ENCODE results near the gene STPG4. TPM values are rescaled to one million over a fixed set of nuclear protein-coding genes. Genes with fewer than 3 reads are reported as not detected.
"Not testable (repeated sequence)": the region's sequence is repeated elsewhere in the genome, so short reads cannot be mapped to it uniquely, and the experiment has no call there.

STPG4 gene
- total RNA-seq, 2 experiments from 2014 or later = 0.27 TPM; not detected in 1

GRCh38 chr2:47187069-47187468 is 32.0 kb upstream of the STPG4 start:
- Mint-ChIP-seq H3K27ac (no peak overlapping the region), H3K27me3 (ENCODE audit: low read depth) (peaks cover 5% of the 10 kb centered on the region), H3K4me1 (ENCODE audit: low read depth) (no peaks in the 10 kb centered on the region), H3K36me3 (ENCODE audit: low read depth) (no peaks in the 10 kb centered on the region), H3K9me3 (no peaks in the 10 kb centered on the region), H3K4me3 (no peak overlapping the region)
- DNase-seq = no peak
- intact Hi-C loops (cut with micrococcal nuclease) = no loop called here
- CTCF ChIA-PET = no interaction called here

DNA sequence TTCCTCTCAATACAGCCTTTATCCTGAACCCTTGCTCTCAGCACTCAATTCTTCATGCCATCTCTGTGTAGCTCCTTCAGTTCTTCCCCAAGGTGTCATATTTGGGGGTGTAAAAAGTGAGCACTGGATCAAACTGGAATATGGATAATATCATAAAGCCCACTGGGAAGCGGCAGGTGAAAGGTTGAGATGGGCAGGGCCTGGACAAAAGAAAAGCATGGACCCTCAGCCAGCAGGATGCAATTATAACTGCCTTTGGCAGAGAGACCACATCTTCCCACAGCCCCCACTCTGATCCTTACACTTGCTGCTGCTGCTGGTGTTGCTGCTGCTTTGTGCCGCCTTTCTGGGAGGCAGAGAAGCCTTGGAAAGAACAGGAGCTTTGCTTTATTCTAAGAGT is 31.2 kb upstream of the STPG4 start:
- H3K27me3 Mint-ChIP-seq (ENCODE audit: low read depth) = peaks cover 5% of the 10 kb centered on the region
- H3K4me1 Mint-ChIP-seq (ENCODE audit: low read depth) = peaks cover under 1% of the 10 kb centered on the region
- intact Hi-C loops (cut with micrococcal nuclease) = no loop called here
- H3K27ac Mint-ChIP-seq = no peak overlapping the region
- no peak overlapping the region for H3K4me3 Mint-ChIP-seq
- no peaks in the 10 kb centered on the region for H3K36me3 Mint-ChIP-seq (ENCODE audit: low read depth)
- DNase-seq = no peak
- no peaks in the 10 kb centered on the region for H3K9me3 Mint-ChIP-seq
- CTCF ChIA-PET = no interaction called here

DNA sequence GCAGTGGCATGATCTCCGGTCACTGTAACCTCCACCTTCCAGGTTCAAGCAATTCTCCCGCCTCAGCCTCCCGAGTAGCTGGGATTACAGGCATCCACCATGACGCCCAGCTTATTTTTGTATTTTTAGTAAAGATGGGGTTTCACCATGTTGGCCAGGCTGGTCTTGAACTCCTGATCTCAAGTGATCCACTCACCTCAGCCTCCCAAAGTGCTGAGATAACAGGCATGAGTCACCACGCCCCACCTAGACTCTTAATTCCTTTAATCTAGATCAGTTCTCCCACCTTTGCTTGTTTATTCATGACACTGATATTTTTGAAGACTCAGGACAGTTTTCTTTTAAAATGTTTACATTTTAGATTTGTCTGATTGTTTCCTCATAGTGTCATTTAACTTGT is 30.0 kb upstream of the STPG4 start:
- CTCF ChIA-PET; DNase-seq; H3K27me3 Mint-ChIP-seq (ENCODE audit: low read depth); H3K36me3 Mint-ChIP-seq (ENCODE audit: low read depth); H3K4me1 Mint-ChIP-seq (ENCODE audit: low read depth); H3K4me3 Mint-ChIP-seq; intact Hi-C loops (cut with micrococcal nuclease); H3K27ac Mint-ChIP-seq; H3K9me3 Mint-ChIP-seq: not testable (repeated sequence)

- peaks cover 4% of the 10 kb centered on the region for H3K36me3 Mint-ChIP-seq (ENCODE audit: low read depth)
- no peaks in the 10 kb centered on the region for H3K9me3 Mint-ChIP-seq
- CTCF ChIA-PET = interaction anchor here (0.8 to 1.3 kb wide), 3 partner anchors 9 to 207 kb away, joined by 3 read pairs; no protein-coding TSS in a partner anchor
- H3K4me3 Mint-ChIP-seq = no peak overlapping the region
- no peak for DNase-seq
- peaks cover 7% of the 10 kb centered on the region for H3K4me1 Mint-ChIP-seq (ENCODE audit: low read depth)
- peaks cover 6% of the 10 kb centered on the region for H3K27me3 Mint-ChIP-seq (ENCODE audit: low read depth)
- intact Hi-C loops (cut with micrococcal nuclease) = no loop called here
- no peak overlapping the region for H3K27ac Mint-ChIP-seq
Observed at GRCh38 chr2:47181176-47181575, 26.1 kb upstream of the STPG4 start.

- CTCF ChIA-PET = interaction anchor here (1.3 kb wide), 1 partner anchor 93 kb away, joined by 3 read pairs; no protein-coding TSS in a partner anchor
- Mint-ChIP-seq H3K27ac (no peak overlapping the region), H3K4me3 (no peak overlapping the region), H3K36me3 (ENCODE audit: low read depth) (peaks cover 8% of the 10 kb centered on the region), H3K27me3 (ENCODE audit: low read depth) (peaks cover 2% of the 10 kb centered on the region), H3K9me3 (no peaks in the 10 kb centered on the region), H3K4me1 (ENCODE audit: low read depth) (peaks cover 11% of the 10 kb centered on the region)
- no peak for DNase-seq
- intact Hi-C loops (cut with micrococcal nuclease) = no loop called here
Observed at GRCh38 chr2:47180531-47180930, 25.4 kb upstream of the STPG4 start.

DNA sequence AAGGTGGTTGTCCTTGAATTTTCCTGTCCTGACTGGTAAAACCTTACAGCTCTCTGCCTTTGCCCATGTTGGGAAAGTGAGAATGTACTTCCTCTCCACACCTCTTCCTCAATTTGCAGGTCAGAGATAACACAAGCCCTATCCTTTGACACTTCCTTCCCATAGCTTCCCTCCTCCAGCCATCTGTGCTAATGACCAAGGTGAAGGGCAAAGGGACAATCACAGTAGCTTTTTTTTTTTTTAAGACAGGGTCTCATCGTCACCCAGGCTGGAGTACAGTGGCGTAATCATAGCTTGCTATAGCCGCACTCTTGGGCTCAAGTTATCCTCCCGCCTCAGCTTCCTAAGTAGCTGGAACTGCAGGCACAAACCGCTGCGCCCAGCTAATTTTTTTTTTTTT is 24.3 kb upstream of the STPG4 start:
- no peak for DNase-seq
- no peak overlapping the region for H3K27ac Mint-ChIP-seq
- H3K4me1 Mint-ChIP-seq (ENCODE audit: low read depth) = peaks cover 15% of the 10 kb centered on the region
- H3K9me3 Mint-ChIP-seq = no peaks in the 10 kb centered on the region
- H3K4me3 Mint-ChIP-seq = no peak overlapping the region
- intact Hi-C loops (cut with micrococcal nuclease) = no loop called here
- peaks cover 2% of the 10 kb centered on the region for H3K27me3 Mint-ChIP-seq (ENCODE audit: low read depth)
- H3K36me3 Mint-ChIP-seq (ENCODE audit: low read depth) = peaks cover 15% of the 10 kb centered on the region
- CTCF ChIA-PET = interaction anchor here (0.6 to 1.6 kb wide), 3 partner anchors 145 to 755 kb away, joined by 3 to 5 read pairs (median 4); no protein-coding TSS in a partner anchor

DNA sequence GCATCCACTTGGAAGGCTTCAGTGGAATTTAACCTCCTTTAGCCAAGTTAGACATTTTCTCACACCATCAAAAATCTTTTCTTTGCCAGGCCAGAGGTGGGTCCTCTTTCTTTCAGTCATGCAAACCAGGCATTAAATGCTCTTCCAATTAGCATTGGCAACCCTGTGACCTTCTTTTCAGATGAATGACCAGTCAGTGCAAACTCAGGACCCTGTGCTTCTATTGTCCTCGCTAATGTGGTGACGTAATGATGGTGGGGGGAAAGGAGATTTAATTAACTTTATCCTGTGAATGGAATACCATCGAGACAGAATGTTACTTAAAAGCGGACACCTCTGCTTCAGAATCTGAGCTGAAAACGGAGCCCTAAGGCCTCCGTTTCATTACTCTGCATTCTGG is 23.2 kb upstream of the STPG4 start:
- H3K4me3 Mint-ChIP-seq = no peak overlapping the region
- no peaks in the 10 kb centered on the region for H3K9me3 Mint-ChIP-seq
- H3K27ac Mint-ChIP-seq = no peak overlapping the region
- H3K27me3 Mint-ChIP-seq (ENCODE audit: low read depth) = peaks cover 2% of the 10 kb centered on the region
- intact Hi-C loops (cut with micrococcal nuclease) = no loop called here
- peaks cover 23% of the 10 kb centered on the region for H3K36me3 Mint-ChIP-seq (ENCODE audit: low read depth)
- DNase-seq = no peak
- peaks cover 25% of the 10 kb centered on the region for H3K4me1 Mint-ChIP-seq (ENCODE audit: low read depth)
- CTCF ChIA-PET = interaction anchor here (1.6 kb wide), 1 partner anchor 193 kb away, joined by 4 read pairs; no protein-coding TSS in a partner anchor

DNA sequence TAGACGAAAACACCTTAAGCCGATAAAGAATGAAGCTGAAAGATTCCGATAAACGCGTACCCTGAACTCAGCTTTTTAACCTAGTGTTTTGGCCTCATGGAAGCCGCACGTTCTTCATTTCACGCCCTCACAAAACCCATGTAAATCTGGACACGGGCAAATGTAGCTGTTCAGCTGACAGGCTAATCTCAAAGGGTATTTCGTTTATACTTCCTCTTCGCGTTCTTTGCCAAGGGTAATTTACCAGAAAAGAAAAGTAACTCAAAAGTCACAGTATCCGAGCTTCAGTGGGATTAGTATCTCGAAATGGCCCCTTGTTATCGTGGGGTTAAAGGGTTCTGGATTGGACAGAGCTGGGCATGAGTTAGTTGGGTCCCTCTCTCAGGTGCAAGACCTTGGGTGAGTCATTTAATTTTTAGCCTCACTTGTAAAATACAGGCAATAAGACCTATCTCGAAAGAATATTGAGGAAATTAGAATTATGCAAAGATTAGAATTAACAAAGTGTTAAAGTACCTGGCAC is 22.0 kb upstream of the STPG4 start:
- peak overlapping the region; percentile 99 for H3K4me3 Mint-ChIP-seq

DNA sequence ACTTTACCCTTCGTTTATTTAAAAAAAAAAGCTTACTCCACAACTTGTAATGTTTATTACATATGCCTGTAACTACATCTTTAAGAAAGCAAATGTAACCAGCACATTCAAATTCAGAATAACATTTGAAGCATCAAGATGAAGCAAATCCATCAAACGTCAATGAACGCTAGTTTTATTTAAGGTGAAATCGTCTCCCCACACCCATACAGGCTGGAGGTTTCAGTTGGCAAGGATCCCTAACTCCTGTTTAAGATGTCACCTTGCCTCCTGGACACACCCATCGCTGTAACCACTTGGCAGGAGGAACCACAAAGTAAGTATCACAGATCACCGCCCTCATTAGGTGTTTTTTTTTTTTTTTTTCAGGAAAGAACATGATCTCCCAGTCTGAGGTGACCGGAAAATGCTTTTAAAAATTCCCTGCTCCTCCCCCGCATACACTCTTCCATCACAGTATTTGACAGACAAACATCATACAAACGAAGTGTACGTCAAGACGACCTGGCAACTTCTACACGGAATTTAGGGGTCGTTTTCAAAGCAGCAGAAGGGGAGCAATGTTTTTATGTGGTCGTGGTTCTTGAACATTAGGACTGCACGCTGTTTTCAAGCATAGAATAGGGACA is 19.7 kb upstream of the STPG4 start:
- CTCF ChIA-PET = interaction anchor here (1.0 kb wide), 1 partner anchor 79 kb away, joined by 3 read pairs; no protein-coding TSS in a partner anchor
- peak overlapping the region; percentile 95 for H3K27ac Mint-ChIP-seq
- no peaks in the 10 kb centered on the region for H3K9me3 Mint-ChIP-seq
- peaks cover 38% of the 10 kb centered on the region for H3K36me3 Mint-ChIP-seq (ENCODE audit: low read depth)
- intact Hi-C loops (cut with micrococcal nuclease) = no loop called here
- peaks cover 53% of the 10 kb centered on the region for H3K4me1 Mint-ChIP-seq (ENCODE audit: low read depth)
- H3K27me3 Mint-ChIP-seq (ENCODE audit: low read depth) = peaks cover 2% of the 10 kb centered on the region
- DNase-seq = peak; percentile 69
- H3K4me3 Mint-ChIP-seq = peak overlapping the region; percentile 86

More for the DNA sequence above, 22.0 kb upstream of the STPG4 start:
- Mint-ChIP-seq H3K27ac (peak overlapping the region; percentile 100), H3K36me3 (ENCODE audit: low read depth) (peaks cover 29% of the 10 kb centered on the region), H3K9me3 (no peaks in the 10 kb centered on the region), H3K27me3 (ENCODE audit: low read depth) (peaks cover 2% of the 10 kb centered on the region), H3K4me1 (ENCODE audit: low read depth) (peaks cover 36% of the 10 kb centered on the region)
- CTCF ChIA-PET = no interaction called here
- intact Hi-C loops (cut with micrococcal nuclease) = no loop called here
- no peak for DNase-seq

DNA sequence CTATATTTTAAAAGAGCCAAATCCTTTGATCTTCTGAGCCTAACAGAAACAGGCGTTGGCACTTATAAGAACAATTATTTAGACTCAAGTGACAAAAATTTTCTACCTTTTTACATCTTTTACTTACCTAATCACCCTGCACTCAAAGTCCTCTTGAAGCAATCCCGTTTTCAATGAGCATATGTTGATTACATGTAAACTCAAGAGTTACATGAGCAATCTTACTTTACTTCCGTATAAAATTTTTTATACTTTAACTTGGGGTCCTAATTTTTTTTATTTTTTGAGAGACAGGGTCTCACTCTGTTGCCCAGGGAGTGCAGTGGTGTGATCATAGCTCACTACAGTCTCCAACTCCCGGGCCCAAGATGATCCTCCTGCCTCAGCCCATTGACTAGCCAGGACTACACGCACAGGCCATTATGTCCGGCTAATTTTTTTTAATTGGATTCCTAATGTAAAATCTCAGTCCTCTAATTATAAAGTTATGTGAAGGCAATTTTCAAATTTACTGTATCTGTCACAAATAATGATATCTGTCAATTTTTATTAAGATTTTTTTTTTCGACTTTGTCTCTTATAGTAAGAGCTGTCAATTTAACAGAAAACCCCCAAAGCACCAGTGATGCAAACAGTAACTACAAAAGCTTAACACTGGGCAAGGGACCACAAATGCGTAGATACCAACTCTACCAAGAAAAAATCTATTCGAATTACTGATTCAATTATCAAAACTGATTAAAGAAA is 19.1 kb upstream of the STPG4 start:
- H3K4me3 Mint-ChIP-seq = peak overlapping the region; percentile 86
- H3K9me3 Mint-ChIP-seq = no peaks in the 10 kb centered on the region
- no peak for DNase-seq
- no peak overlapping the region for H3K27ac Mint-ChIP-seq
- intact Hi-C loops (cut with micrococcal nuclease) = no loop called here
- peaks cover 58% of the 10 kb centered on the region for H3K4me1 Mint-ChIP-seq (ENCODE audit: low read depth)
- H3K27me3 Mint-ChIP-seq (ENCODE audit: low read depth) = peaks cover 2% of the 10 kb centered on the region
- CTCF ChIA-PET = interaction anchor here (1.0 kb wide), 1 partner anchor 78 kb away, joined by 3 read pairs; no protein-coding TSS in a partner anchor
- peaks cover 41% of the 10 kb centered on the region for H3K36me3 Mint-ChIP-seq (ENCODE audit: low read depth)

DNA sequence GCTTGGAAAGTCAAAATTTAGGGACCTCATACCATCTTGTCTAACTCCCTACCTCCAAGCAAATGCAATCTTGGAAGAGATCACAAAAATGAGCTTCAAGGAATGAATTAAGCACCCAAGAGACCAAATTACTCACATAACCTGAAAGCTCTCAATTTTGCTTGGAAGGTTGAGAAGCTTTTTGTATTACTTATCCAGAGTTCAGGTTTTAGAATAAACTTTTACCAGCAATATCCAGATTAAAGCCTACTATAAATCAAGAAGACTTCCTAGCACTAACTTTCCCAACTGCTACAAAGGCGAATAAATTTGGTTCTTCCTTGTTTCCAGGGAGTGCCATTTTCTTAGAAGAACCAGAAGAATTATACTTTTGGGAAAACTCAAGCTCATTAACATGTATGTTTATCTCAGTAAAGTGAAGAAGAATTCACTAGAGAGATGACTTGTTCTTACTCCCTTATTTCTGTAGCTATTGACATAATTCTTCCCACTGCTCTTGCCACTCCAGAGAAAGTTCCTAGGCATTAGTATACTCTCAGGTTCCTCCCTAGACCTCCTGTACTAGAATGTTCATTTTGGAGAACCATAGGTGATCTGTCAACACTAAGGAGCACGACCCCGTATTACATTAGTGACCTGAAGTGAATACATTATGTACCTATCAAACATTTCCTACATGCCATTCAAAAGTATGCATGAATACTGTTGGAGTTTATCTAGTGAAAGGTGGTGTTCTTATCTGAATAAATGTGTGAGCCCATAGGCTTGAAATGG is 18.0 kb upstream of the STPG4 start:
- CTCF ChIA-PET = interaction anchor here (0.6 to 1.1 kb wide), 2 partner anchors 8 to 163 kb away, joined by 3 read pairs; no protein-coding TSS in a partner anchor
- no peak for DNase-seq
- Mint-ChIP-seq H3K4me1 (ENCODE audit: low read depth) (peaks cover 66% of the 10 kb centered on the region), H3K4me3 (peak overlapping the region; percentile 53), H3K36me3 (ENCODE audit: low read depth) (peaks cover 49% of the 10 kb centered on the region), H3K27ac (no peak overlapping the region), H3K9me3 (no peaks in the 10 kb centered on the region), H3K27me3 (ENCODE audit: low read depth) (peaks cover 2% of the 10 kb centered on the region)
- intact Hi-C loops (cut with micrococcal nuclease) = no loop called here

Measured in activated naive CD4-positive, alpha-beta T cell treated with anti-CD3 and anti-CD28 coated beads for 36 hours (primary cell).